Measurements from ENCODE around the gene SLC6A7.

DNA sequence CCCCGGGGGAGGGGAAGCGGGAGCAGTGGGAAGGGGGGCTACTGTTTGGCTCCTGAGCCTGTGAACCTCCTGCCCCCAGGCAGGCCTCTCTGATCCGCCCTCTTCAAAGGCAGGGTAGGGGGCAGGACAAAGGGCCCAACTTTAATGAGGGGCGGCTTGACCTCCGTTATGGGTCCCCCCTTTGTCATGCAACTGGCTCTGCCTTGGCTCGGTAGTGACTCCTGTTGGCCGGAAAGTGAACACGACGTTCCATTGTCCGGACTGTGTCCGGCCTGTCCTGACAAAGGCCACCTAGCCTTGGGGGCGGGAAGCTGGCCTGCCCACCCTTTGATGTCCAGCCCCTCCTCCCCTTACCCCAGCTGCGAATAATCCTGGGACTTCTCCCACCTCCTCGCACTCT is 22.0 kb upstream of the SLC6A7 start:
- TF ChIP-seq, protein P1, sequence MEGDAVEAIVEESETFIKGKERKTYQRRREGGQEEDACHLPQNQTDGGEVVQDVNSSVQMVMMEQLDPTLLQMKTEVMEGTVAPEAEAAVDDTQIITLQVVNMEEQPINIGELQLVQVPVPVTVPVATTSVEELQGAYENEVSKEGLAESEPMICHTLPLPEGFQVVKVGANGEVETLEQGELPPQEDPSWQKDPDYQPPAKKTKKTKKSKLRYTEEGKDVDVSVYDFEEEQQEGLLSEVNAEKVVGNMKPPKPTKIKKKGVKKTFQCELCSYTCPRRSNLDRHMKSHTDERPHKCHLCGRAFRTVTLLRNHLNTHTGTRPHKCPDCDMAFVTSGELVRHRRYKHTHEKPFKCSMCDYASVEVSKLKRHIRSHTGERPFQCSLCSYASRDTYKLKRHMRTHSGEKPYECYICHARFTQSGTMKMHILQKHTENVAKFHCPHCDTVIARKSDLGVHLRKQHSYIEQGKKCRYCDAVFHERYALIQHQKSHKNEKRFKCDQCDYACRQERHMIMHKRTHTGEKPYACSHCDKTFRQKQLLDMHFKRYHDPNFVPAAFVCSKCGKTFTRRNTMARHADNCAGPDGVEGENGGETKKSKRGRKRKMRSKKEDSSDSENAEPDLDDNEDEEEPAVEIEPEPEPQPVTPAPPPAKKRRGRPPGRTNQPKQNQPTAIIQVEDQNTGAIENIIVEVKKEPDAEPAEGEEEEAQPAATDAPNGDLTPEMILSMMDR (tag by site-specific recombination; IDR thresholded peaks at IDR 0.05) = no peak
- TF ChIP-seq ZNF169 (tag by site-specific recombination; IDR thresholded peaks at IDR 0.05) (no peak), ZNF211 (tag by site-specific recombination; IDR thresholded peaks at IDR 0.05; ENCODE audit: low read depth) (no peak), YY1 (tag by site-specific recombination; IDR thresholded peaks at IDR 0.05) (no peak), GLIS2 (tag by site-specific recombination; IDR thresholded peaks at IDR 0.05) (no peak)
- TF ChIP-seq, protein P2, sequence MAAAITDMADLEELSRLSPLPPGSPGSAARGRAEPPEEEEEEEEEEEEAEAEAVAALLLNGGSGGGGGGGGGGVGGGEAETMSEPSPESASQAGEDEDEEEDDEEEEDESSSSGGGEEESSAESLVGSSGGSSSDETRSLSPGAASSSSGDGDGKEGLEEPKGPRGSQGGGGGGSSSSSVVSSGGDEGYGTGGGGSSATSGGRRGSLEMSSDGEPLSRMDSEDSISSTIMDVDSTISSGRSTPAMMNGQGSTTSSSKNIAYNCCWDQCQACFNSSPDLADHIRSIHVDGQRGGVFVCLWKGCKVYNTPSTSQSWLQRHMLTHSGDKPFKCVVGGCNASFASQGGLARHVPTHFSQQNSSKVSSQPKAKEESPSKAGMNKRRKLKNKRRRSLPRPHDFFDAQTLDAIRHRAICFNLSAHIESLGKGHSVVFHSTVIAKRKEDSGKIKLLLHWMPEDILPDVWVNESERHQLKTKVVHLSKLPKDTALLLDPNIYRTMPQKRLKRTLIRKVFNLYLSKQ (tag by site-specific recombination; IDR thresholded peaks at IDR 0.05; ENCODE audit: borderline replicate concordance) = no peak

Data from HEK293 (cell line).